HG03571 (cell line): ENCODE data around the gene ZZZ3.
A peak's percentile ranks its signal among the peaks of the same experiment; 100 is the strongest.
"Not testable (repeated sequence)": the region's sequence is repeated elsewhere in the genome, so short reads cannot be mapped to it uniquely, and the experiment has no call there.

Experiments
- ATAC-seq: cut with Tn5 transposase; IDR thresholded peaks from one replicate; pipeline ENCODE4 v1.9.1; 2021; ENCODE audit not compliant: unreplicated experiment

Gene ZZZ3

GRCh38 chr1:77682460-77683159 is at the start of gene ZZZ3:
Gene ZZZ3 (minus strand): TSS chr1:77682658. CDS start chr1:77633354, 49,304 bp downstream.
- ATAC-seq, result peak; percentile 72

GRCh38 chr1:77732090-77732489 is 49.6 kb upstream of the ZZZ3 start:
- no peak for ATAC-seq

GRCh38 chr1:77725706-77726105 is 43.2 kb upstream of the ZZZ3 start:
- no peak for ATAC-seq

GRCh38 chr1:77718181-77718580 is 35.7 kb upstream of the ZZZ3 start:
- ATAC-seq, result no peak

GRCh38 chr1:77716065-77716464 is 33.6 kb upstream of the ZZZ3 start:
- no peak for ATAC-seq

GRCh38 chr1:77709727-77710126 is 27.3 kb upstream of the ZZZ3 start:
- no peak for ATAC-seq

- no peak for ATAC-seq
These were observed 23.9 kb upstream of the ZZZ3 start for GRCh38 chr1:77706321-77706720.

- no peak for ATAC-seq
These were observed 22.3 kb upstream of the ZZZ3 start for GRCh38 chr1:77704736-77705135.

- not testable (repeated sequence) for ATAC-seq
These were observed 17.2 kb upstream of the ZZZ3 start for GRCh38 chr1:77699673-77700072.

- no peak for ATAC-seq
These were observed 15.0 kb upstream of the ZZZ3 start for GRCh38 chr1:77697441-77697840.

GRCh38 chr1:77688939-77689338 is 6.5 kb upstream of the ZZZ3 start:
- ATAC-seq, result peak; percentile 55

GRCh38 chr1:77687519-77687906 is 5.1 kb upstream of the ZZZ3 start:
- ATAC-seq, result no peak

GRCh38 chr1:77686796-77687518 is 4.5 kb upstream of the ZZZ3 start:
- ATAC-seq, result no peak

- peak; percentile 75 for ATAC-seq
These were observed 996 bp upstream of the ZZZ3 start for GRCh38 chr1:77683160-77684148.

GRCh38 chr1:77680173-77680572 is 2.3 kb downstream of the ZZZ3 start:
- ATAC-seq, result no peak

GRCh38 chr1:77678660-77679610 is 3.5 kb downstream of the ZZZ3 start:
- ATAC-seq, result no peak

GRCh38 chr1:77674807-77675206 is 7.7 kb downstream of the ZZZ3 start:
- not testable (repeated sequence) for ATAC-seq

- no peak for ATAC-seq
These were observed 8.6 kb downstream of the ZZZ3 start for GRCh38 chr1:77673716-77674355.

- no peak for ATAC-seq
These were observed 9.4 kb downstream of the ZZZ3 start for GRCh38 chr1:77673030-77673429.

- no peak for ATAC-seq
These were observed 10.1 kb downstream of the ZZZ3 start for GRCh38 chr1:77672374-77672773.
